GM23338 (cell line): Measurements from ENCODE around the gene MAMDC2. TPM values are rescaled to one million over a fixed set of nuclear protein-coding genes. Genes with fewer than 3 reads are reported as not detected.

Experiments
- ATAC-seq: fragments of 200-7000 bp; cut with Tn5 transposase; 3 replicates; pipeline ENCODE4 v1.9.1; 2020
- DNase-seq: peaks from one replicate; pipeline ENCODE4 v3.0.0-alpha.2; 2015; ENCODE audit warnings: low spot score
- H2AFZ ChIP-seq: fragments of 200-600 bp; sonication (generic); 2 replicates; pipeline ENCODE4 v1.8.0; 2016; ENCODE audit warnings: antibody characterized with exemption, mild to moderate bottlenecking, moderate library complexity
- H3F3A ChIP-seq: fragments of 200-600 bp; sonication (generic); replicated peaks from 2 replicates; pipeline ENCODE4 v1.8.0; 2017; ENCODE audit warnings: antibody characterized with exemption, mixed run types, low read depth
- H3K27ac ChIP-seq: fragments of 200-600 bp; sonication (generic); 2 replicates; pipeline ENCODE4 v1.6.1; 2016; ENCODE audit warnings: low read depth
- H3K27me3 ChIP-seq: fragments of 200-600 bp; sonication (generic); 2 replicates; pipeline ENCODE4 v1.8.0; 2016; ENCODE audit warnings: mild to moderate bottlenecking, mixed run types, moderate library complexity; ENCODE audit not compliant: insufficient read depth
- H3K36me3 ChIP-seq: fragments of 200-600 bp; sonication (generic); 2 replicates; pipeline ENCODE4 v1.8.0; 2016; ENCODE audit warnings: mild to moderate bottlenecking; ENCODE audit not compliant: insufficient read depth
- H3K4me1 ChIP-seq: fragments of 200-600 bp; sonication (generic); 2 replicates; pipeline ENCODE4 v1.8.0; 2016; ENCODE audit warnings: mild to moderate bottlenecking, moderate library complexity; ENCODE audit not compliant: insufficient read depth
- H3K4me2 ChIP-seq: fragments of 200-600 bp; sonication (generic); 2 replicates; pipeline ENCODE4 v1.7.1; 2017; ENCODE audit warnings: mixed run types
- H3K4me3 ChIP-seq: fragments of 200-600 bp; sonication (generic); 2 replicates; pipeline ENCODE4 v1.6.1; 2016; ENCODE audit warnings: mixed run types
- H3K79me2 ChIP-seq: fragments of 200-600 bp; sonication (generic); replicated peaks from 2 replicates; pipeline ENCODE4 v1.8.0; 2017; ENCODE audit warnings: mild to moderate bottlenecking; ENCODE audit not compliant: insufficient read depth
- H3K9me2 ChIP-seq: fragments of 200-600 bp; sonication (generic); 2 replicates; pipeline ENCODE4 v1.8.0; 2017; ENCODE audit not compliant: insufficient read depth
- H4K20me1 ChIP-seq: fragments of 200-600 bp; sonication (generic); replicated peaks from 2 replicates; pipeline ENCODE4 v1.8.0; 2017; ENCODE audit warnings: mild to moderate bottlenecking; ENCODE audit not compliant: insufficient read depth
- H3K27ac Mint-ChIP-seq: 2 replicates; pipeline ENCODE4 v1.8.0; 2020; ENCODE audit warnings: inconsistent platforms, mild to moderate bottlenecking, moderate library complexity, mixed read lengths
- H3K27me3 Mint-ChIP-seq: 3 replicates; pipeline ENCODE4 v1.8.0; 2022; ENCODE audit warnings: low read depth, mild to moderate bottlenecking, moderate library complexity, mixed read lengths, inconsistent platforms; ENCODE audit not compliant: insufficient read depth, poor library complexity
- H3K36me3 Mint-ChIP-seq: 3 replicates; pipeline ENCODE4 v1.8.0; 2021; ENCODE audit warnings: low read depth, mild to moderate bottlenecking, inconsistent platforms, moderate library complexity, mixed read lengths
- H3K4me1 Mint-ChIP-seq: 3 replicates; pipeline ENCODE4 v1.8.0; 2020; ENCODE audit warnings: mild to moderate bottlenecking, inconsistent platforms, mixed read lengths
- H3K4me3 Mint-ChIP-seq: 3 replicates; pipeline ENCODE4 v1.8.0; 2021; ENCODE audit warnings: moderate library complexity, mild to moderate bottlenecking, inconsistent platforms, mixed read lengths
- H3K9me3 Mint-ChIP-seq: 3 replicates; pipeline ENCODE4 v1.8.0; 2020; ENCODE audit warnings: moderate library complexity, mild to moderate bottlenecking, inconsistent platforms, mixed read lengths
- CREB1 ChIP-seq: fragments of 250-450 bp; sonication (Bioruptor Pico); IDR thresholded peaks from 2 replicates; pipeline ENCODE4 v1.5.0; 2020; ENCODE audit warnings: low read depth, mild to moderate bottlenecking, moderate library complexity
- ZNF462 ChIP-seq: fragments of 250-450 bp; sonication (Bioruptor Pico); IDR thresholded peaks from 2 replicates; pipeline ENCODE4 v1.5.0; 2020; ENCODE audit warnings: mild to moderate bottlenecking, moderate library complexity
- polyA plus RNA-seq: library from polyadenylated mRNA; unstranded; fragments of >200 nt; fragmentation: Nextera tagmentation; extraction: Ambion mirVana; gene quantifications from 2 replicates; pipeline ENCODE4 v1.2.1, GENCODE V29; 2016
- total RNA-seq: library from RNA; depleted of rRNA; stranded (reverse); fragments of >200 nt; shearing (Covaris generic); gene quantifications from 2 replicates; pipeline ENCODE4 v1.2.3, GENCODE V29; 2014

The MAMDC2 gene
- total and polyA plus RNA-seq, 2 experiments from 2014 or later = 7.7 to 19.6 TPM

- TF ChIP-seq ZNF462 = no peak
These were observed 124.9 kb downstream of the MAMDC2 start (continued) for GRCh38 chr9:70168521-70168920.

- Histone ChIP-seq H3F3A (no peaks in the 10 kb centered on the region), H3K27me3 (no peaks in the 10 kb centered on the region), H3K4me1 (no peaks in the 10 kb centered on the region), H2AFZ (no peak overlapping the region), H3K4me2 (no peak overlapping the region), H4K20me1 (no peaks in the 10 kb centered on the region), H3K27ac (no peak overlapping the region), H3K9me2 (no peaks in the 10 kb centered on the region), H3K36me3 (0 out of 2 replicates have a peak, but pooled peaks cover 3% of the 10 kb centered on the region), H3K79me2 (no peaks in the 10 kb centered on the region), H3K4me3 (no peak overlapping the region)
- no peak overlapping the region for H3K27ac Mint-ChIP-seq
- H3K4me3 Mint-ChIP-seq = no peak overlapping the region
- ATAC-seq = no peak
- TF ChIP-seq ZNF462 (no peak), CREB1 (CRISPR knock-in tag) (no peak)
- no peaks in the 10 kb centered on the region for H3K36me3 Mint-ChIP-seq
- H3K4me1 Mint-ChIP-seq = no peaks in the 10 kb centered on the region
- H3K27me3 Mint-ChIP-seq = no peaks in the 10 kb centered on the region
- no peaks in the 10 kb centered on the region for H3K9me3 Mint-ChIP-seq
- no peak for DNase-seq
These were observed 125.6 kb downstream of the MAMDC2 start for GRCh38 chr9:70169222-70169621.
